Neural progenitor cell (in vitro differentiated cells): ENCODE data around the gene TSPYL2.

ENCODE experiments used
- EZH2 ChIP-seq: fragments of 200-600 bp; sonication (generic); IDR thresholded peaks from 2 replicates; pipeline ENCODE4 v1.6.1; 2017; ENCODE audit warnings: antibody characterized with exemption, mild to moderate bottlenecking, moderate library complexity
- EZH2phosphoT487 ChIP-seq: fragments of 200-600 bp; sonication (generic); IDR thresholded peaks from 2 replicates; pipeline ENCODE4 v1.6.1; 2017; ENCODE audit warnings: antibody characterized with exemption
- TF ChIP-seq, protein P1 (sequence below): fragments of 200-600 bp; sonication (generic); IDR thresholded peaks from 2 replicates; pipeline ENCODE4 v1.5.1; 2017; ENCODE audit warnings: antibody characterized with exemption, mild to moderate bottlenecking

DNA sequence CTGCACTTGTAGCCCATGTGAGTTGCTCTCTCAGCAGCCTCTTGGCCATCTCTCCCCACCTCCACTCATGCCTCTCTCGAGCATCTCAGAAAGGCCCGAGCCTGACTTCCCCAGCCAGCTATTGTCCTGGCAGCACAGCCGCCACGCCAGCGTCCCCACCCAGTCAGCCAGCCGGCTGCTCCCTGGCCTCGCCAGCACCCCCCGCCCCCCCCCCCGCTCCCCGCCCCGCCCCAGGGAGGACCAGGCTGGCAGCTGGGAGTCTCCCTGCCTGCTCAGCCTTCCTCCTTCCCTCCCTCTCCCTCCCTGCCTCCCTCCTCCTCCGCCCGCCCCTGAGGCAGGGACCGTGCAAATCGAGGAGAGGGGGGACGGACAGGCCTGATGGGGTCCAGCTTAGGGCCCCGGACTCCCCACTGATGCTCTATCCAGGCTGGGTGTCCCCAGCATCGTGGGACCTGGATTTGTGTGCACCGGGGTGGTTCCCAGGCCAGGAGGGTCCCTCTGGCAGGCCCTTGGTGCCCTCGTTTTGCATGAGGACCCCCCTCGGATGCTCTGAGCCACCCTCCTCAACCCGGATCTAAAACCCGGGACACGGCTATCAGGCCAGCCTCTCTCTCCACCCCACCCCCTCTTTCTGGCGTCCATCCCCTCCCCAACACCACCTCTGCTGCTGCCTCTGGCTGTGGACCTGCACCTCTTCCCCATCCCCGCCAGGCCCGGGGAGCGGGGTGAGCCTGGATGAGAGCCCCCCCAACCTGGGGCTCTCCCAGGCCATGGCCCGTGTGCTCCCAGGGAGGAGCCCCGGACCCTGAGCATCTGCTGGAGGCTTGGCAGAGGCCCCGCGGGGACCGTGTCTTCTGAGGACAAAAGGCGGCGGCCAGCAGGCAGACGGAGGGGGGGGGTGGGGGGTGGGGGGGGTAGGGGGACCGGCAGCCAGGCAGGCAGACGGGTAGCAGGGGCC, 33.7 kb upstream of the TSPYL2 start, which contains the start of gene GPR173:
- no peak for TF ChIP-seq EZH2
- TF ChIP-seq, protein P1, sequence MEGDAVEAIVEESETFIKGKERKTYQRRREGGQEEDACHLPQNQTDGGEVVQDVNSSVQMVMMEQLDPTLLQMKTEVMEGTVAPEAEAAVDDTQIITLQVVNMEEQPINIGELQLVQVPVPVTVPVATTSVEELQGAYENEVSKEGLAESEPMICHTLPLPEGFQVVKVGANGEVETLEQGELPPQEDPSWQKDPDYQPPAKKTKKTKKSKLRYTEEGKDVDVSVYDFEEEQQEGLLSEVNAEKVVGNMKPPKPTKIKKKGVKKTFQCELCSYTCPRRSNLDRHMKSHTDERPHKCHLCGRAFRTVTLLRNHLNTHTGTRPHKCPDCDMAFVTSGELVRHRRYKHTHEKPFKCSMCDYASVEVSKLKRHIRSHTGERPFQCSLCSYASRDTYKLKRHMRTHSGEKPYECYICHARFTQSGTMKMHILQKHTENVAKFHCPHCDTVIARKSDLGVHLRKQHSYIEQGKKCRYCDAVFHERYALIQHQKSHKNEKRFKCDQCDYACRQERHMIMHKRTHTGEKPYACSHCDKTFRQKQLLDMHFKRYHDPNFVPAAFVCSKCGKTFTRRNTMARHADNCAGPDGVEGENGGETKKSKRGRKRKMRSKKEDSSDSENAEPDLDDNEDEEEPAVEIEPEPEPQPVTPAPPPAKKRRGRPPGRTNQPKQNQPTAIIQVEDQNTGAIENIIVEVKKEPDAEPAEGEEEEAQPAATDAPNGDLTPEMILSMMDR, result no peak
- no peak for TF ChIP-seq EZH2phosphoT487
